K562 (cell line): Measurements from ENCODE around the gene CRACR2B. TPM values are rescaled to one million over a fixed set of nuclear protein-coding genes. Genes with fewer than 3 reads are reported as not detected.

Experiments used
- ARID3A ChIP-seq: IDR thresholded peaks from 2 replicates; pipeline ENCODE4 v1.6.1; 2012; ENCODE audit warnings: low read depth, low read length, improper control_type of control experiment, borderline replicate concordance
- BHLHE40 ChIP-seq: IDR thresholded peaks from 2 replicates; pipeline ENCODE4 v1.6.1; 2011; ENCODE audit warnings: low read length, improper control_type of control experiment
- EGR1 ChIP-seq: fragments of 450-650 bp; conservative IDR thresholded peaks from 2 replicates; pipeline ENCODE4 v1.6.1; 2017; ENCODE audit warnings: mild to moderate bottlenecking
- EHMT2 ChIP-seq: fragments of 450-650 bp; IDR thresholded peaks from 2 replicates; pipeline ENCODE4 v1.6.1; 2018; ENCODE audit warnings: antibody characterized with exemption
- ELF2 ChIP-seq: fragments of 250-450 bp; sonication (Bioruptor Pico); IDR thresholded peaks from 2 replicates; pipeline ENCODE4 v1.5.0; 2021; ENCODE audit warnings: mild to moderate bottlenecking
- HDAC1 ChIP-seq, 2 experiments: fragments of 450-650 bp; IDR thresholded peaks; 2 replicates each; pipeline ENCODE4 v1.6.1; 2016 to 2017; ENCODE audit warnings: inconsistent platforms in 1 of 2, mild to moderate bottlenecking in 1 of 2, moderate library complexity in 1 of 2
- KDM1A ChIP-seq, 2 experiments: fragments of 450-650 bp; IDR thresholded peaks; 2 replicates each; pipeline ENCODE4 v1.6.1; 2016; ENCODE audit warnings: mild to moderate bottlenecking in 2 of 2
- PHF21A ChIP-seq: fragments of 450-650 bp; IDR thresholded peaks from 2 replicates; pipeline ENCODE4 v1.6.1; 2017; ENCODE audit warnings: low read depth, borderline replicate concordance
- RCOR1 ChIP-seq, 2 experiments: IDR thresholded peaks; 2 replicates each; pipeline ENCODE4 v1.6.1; 2012; ENCODE audit warnings: low read depth in 2 of 2, low read length in 2 of 2, borderline replicate concordance in 1 of 2, improper control_type of control experiment in 1 of 2
- SIRT6 ChIP-seq: IDR thresholded peaks from one replicate; pipeline ENCODE4 v1.6.1; 2012; ENCODE audit warnings: low read depth, mild to moderate bottlenecking, control low read depth, inconsistent platforms, low read length, moderate library complexity
- VEZF1 ChIP-seq: fragments of 200-800 bp; sonication (Bioruptor generic); IDR thresholded peaks from 2 replicates; pipeline ENCODE4 v1.6.1; 2017; ENCODE audit warnings: missing genetic modification characterization, missing compliant biosample characterization
- ZNF263 ChIP-seq: sonication (generic); formaldehyde crosslinking; IDR thresholded peaks from 2 replicates; pipeline ENCODE4 v1.8.0; 2022; ENCODE audit warnings: mild to moderate bottlenecking, missing genetic modification reagents, borderline replicate concordance
- ZNF395 ChIP-seq: fragments of 200-800 bp; sonication (Bioruptor generic); IDR thresholded peaks from 2 replicates; pipeline ENCODE4 v1.6.1; 2017; ENCODE audit warnings: missing genetic modification characterization, missing compliant biosample characterization
- ZNF79 ChIP-seq: fragments of 250-450 bp; sonication (Bioruptor Pico); IDR thresholded peaks from 2 replicates; pipeline ENCODE4 v1.4.0; 2020; ENCODE audit warnings: low read depth, mild to moderate bottlenecking, moderate library complexity
- polyA plus RNA-seq, 8 experiments: library from polyadenylated mRNA; depleted of rRNA in 4 of 8; stranded (reverse) in 5 of 8; unstranded in 3 of 8; fragments of >200 nt; fragmentation: Nextera tagmentation in 2 of 8; fragmentation: Illumina TruSeq in 1 of 8; extraction: Ambion mirVana in 2 of 8; extraction: Trizol in 1 of 8; gene quantifications; 2 replicates each; pipeline versions ENCODE4 v1.2.1 to v1.2.3, GENCODE V29; 2011 to 2014; ENCODE audit warnings: inconsistent platforms in 1 of 8, missing spikeins in 1 of 8
- total RNA-seq, 7 experiments: library from RNA; depleted of rRNA in 6 of 7; stranded (reverse); fragments of >200 nt in 6 of 7; fragmentation: Illumina TruSeq in 2 of 7; extraction: Trizol in 2 of 7; gene quantifications; 2 replicates each; pipeline versions ENCODE4 v1.2.1 to v1.2.3, GENCODE V29; 2011 to 2021; ENCODE audit warnings: low replicate concordance in 1 of 7
- TF ChIP-seq, protein P1 (sequence below): fragments of 250-450 bp; sonication (Bioruptor Pico); IDR thresholded peaks from 2 replicates; pipeline ENCODE4 v1.4.0; 2020

CRACR2B gene
- total and polyA plus RNA-seq, 9 of the 15 experiments (the other 6 are each of a cell fraction or from before 2014, with no cell fraction given): 0.10 to 51.0 (median 6.0) TPM

DNA sequence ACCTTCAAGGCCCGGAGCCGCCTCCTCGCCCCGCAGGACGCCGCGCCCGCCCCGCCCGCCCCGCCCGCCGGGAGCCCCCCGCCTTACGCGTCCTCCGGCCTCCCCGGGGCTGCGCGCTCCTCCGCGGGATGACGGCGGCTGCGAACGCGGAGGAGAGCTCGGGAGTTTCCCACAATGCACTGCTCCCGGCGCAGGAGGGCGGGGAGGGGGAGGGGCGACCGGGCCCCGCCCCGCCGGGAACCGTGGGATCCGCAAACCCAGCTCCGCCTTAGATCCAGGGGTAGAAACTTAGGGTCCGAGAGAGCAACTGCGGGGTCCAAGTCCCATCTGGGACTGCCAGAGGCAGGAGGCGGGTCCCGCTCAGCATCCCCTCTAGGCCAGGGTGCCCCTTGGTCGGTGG is 37.8 kb upstream of the CRACR2B start, which contains the start of gene CEND1 (continued):
- TF ChIP-seq ELF2 (CRISPR knock-in tag) (no peak), EHMT2 (no peak), PHF21A (no peak), BHLHE40 (no peak), VEZF1 (CRISPR knock-in tag) (peak; percentile 69), ZNF79 (CRISPR knock-in tag) (no peak), ARID3A (no peak), KDM1A (IDR thresholded peaks at IDR 0.05) (peak; percentile 88 to 91), ZNF263 (peak; percentile 79), SIRT6 (no peak), EGR1 (peak; percentile 26; the same call in 1 of the 2 replicates), HDAC1 (IDR thresholded peaks at IDR 0.05) (peak in 1 of 2 experiments; percentile 32; a peak in 1 of 4 replicates), ZNF395 (no peak), RCOR1 (IDR thresholded peaks at IDR 0.05; ENCODE audit: borderline replicate concordance in 1 of 2, low read depth in 2 of 2, low read length in 2 of 2) (peak; percentile 77 to 99; a peak in 3 of 4 replicates)
- TF ChIP-seq, protein P1, sequence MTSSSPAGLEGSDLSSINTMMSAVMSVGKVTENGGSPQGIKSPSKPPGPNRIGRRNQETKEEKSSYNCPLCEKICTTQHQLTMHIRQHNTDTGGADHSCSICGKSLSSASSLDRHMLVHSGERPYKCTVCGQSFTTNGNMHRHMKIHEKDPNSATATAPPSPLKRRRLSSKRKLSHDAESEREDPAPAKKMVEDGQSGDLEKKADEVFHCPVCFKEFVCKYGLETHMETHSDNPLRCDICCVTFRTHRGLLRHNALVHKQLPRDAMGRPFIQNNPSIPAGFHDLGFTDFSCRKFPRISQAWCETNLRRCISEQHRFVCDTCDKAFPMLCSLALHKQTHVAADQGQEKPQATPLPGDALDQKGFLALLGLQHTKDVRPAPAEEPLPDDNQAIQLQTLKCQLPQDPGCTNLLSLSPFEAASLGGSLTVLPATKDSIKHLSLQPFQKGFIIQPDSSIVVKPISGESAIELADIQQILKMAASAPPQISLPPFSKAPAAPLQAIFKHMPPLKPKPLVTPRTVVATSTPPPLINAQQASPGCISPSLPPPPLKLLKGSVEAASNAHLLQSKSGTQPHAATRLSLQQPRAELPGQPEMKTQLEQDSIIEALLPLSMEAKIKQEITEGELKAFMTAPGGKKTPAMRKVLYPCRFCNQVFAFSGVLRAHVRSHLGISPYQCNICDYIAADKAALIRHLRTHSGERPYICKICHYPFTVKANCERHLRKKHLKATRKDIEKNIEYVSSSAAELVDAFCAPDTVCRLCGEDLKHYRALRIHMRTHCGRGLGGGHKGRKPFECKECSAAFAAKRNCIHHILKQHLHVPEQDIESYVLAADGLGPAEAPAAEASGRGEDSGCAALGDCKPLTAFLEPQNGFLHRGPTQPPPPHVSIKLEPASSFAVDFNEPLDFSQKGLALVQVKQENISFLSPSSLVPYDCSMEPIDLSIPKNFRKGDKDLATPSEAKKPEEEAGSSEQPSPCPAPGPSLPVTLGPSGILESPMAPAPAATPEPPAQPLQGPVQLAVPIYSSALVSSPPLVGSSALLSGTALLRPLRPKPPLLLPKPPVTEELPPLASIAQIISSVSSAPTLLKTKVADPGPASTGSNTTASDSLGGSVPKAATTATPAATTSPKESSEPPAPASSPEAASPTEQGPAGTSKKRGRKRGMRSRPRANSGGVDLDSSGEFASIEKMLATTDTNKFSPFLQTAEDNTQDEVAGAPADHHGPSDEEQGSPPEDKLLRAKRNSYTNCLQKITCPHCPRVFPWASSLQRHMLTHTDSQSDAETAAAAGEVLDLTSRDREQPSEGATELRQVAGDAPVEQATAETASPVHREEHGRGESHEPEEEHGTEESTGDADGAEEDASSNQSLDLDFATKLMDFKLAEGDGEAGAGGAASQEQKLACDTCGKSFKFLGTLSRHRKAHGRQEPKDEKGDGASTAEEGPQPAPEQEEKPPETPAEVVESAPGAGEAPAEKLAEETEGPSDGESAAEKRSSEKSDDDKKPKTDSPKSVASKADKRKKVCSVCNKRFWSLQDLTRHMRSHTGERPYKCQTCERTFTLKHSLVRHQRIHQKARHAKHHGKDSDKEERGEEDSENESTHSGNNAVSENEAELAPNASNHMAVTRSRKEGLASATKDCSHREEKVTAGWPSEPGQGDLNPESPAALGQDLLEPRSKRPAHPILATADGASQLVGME (CRISPR knock-in tag): peak; percentile 95
